CD4-positive, alpha-beta T cell treated with Interleukin-6 for 4 hours (primary cell): Measurements from ENCODE around the gene TMEM72.
A peak's percentile ranks its signal among the peaks of the same experiment; 100 is the strongest.

ENCODE experiments used
- DNase-seq: peaks from one replicate; pipeline ENCODE4 v3.0.0-alpha.2; 2020; ENCODE audit warnings: mixed read lengths

TMEM72 gene

GRCh38 chr10:44956717-44957706, 45.9 kb downstream of the TMEM72 start:
- no peak for DNase-seq

GRCh38 chr10:44958196-44958897, 47.2 kb downstream of the TMEM72 start:
- DNase-seq, result no peak

GRCh38 chr10:44958898-44959246, 47.7 kb downstream of the TMEM72 start:
- DNase-seq, result no peak

GRCh38 chr10:44959247-44960087, 48.3 kb downstream of the TMEM72 start, which contains the start of gene RASSF4:
Gene RASSF4, plus strand, starts transcription at chr10:44959802. Its CDS starts 10,401 bp downstream, at chr10:44970203.
- peak; percentile 96 for DNase-seq

- DNase-seq, result no peak
Measured at GRCh38 chr10:44960088-44960460, 48.9 kb downstream of the TMEM72 start.

- DNase-seq, result no peak
Measured at GRCh38 chr10:44960482-44961229, 49.5 kb downstream of the TMEM72 start.

GRCh38 chr10:44961230-44961571, 50.1 kb downstream of the TMEM72 start:
- DNase-seq, result no peak

GRCh38 chr10:44961931-44962750, 51.0 kb downstream of the TMEM72 start:
- DNase-seq, result no peak

- no peak for DNase-seq
Measured at GRCh38 chr10:44962870-44963738, 52.0 kb downstream of the TMEM72 start.

- no peak for DNase-seq
Measured at GRCh38 chr10:44963772-44964633, 52.9 kb downstream of the TMEM72 start.

GRCh38 chr10:44965104-44965503, 54.0 kb downstream of the TMEM72 start:
- DNase-seq, result no peak

GRCh38 chr10:44965651-44966097, 54.5 kb downstream of the TMEM72 start:
- no peak for DNase-seq

- DNase-seq, result no peak
Measured at GRCh38 chr10:44966129-44966815, 55.1 kb downstream of the TMEM72 start.

- no peak for DNase-seq
Measured at GRCh38 chr10:44966816-44967509, 55.8 kb downstream of the TMEM72 start.

- DNase-seq, result no peak
Measured at GRCh38 chr10:44967616-44968015, 56.5 kb downstream of the TMEM72 start.

- no peak for DNase-seq
Measured at GRCh38 chr10:44968091-44968490, 57.0 kb downstream of the TMEM72 start.

- no peak for DNase-seq
Measured at GRCh38 chr10:44968500-44969400, 57.6 kb downstream of the TMEM72 start.
